Lower leg skin (tissue), 3 donors: ENCODE results near the gene STAMBPL1.

Experiments
- CTCF ChIP-seq, 3 donors: fragments of 450-650 bp; IDR thresholded peaks; one replicate each; pipeline ENCODE4 v1.5.1; 2016; ENCODE audit warnings: antibody characterized with exemption in 3 of 3, mild to moderate bottlenecking in 3 of 3, moderate library complexity in 2 of 3
- POLR2A ChIP-seq, 2 donors: fragments of 450-650 bp; IDR thresholded peaks; one replicate each; pipeline ENCODE4 v1.6.1; 2016 to 2017; ENCODE audit warnings: antibody characterized with exemption in 2 of 2, mild to moderate bottlenecking in 1 of 2, moderate library complexity in 1 of 2

- TF ChIP-seq CTCF (IDR thresholded peaks at IDR 0.05) (no peak), POLR2A (IDR thresholded peaks at IDR 0.05) (no peak)
Measured at GRCh38 chr10:88893611-88894010, 13.6 kb downstream of the STAMBPL1 start.
